ENCODE measurements around the gene N4BP2L2. TPM values are rescaled to one million over a fixed set of nuclear protein-coding genes. Genes with fewer than 3 reads are reported as not detected.

Gene N4BP2L2
- total RNA-seq, 4 donors from 2014 or later: 78.7 to 287 (median 127) TPM

- WGBS, 2 donors (ENCODE audit: low coverage in 1 of 2): 43 to 83% methylated on average over 2 to 4 of the region's 6 CpGs
- H3K4me3 ChIP-seq: no peak overlapping the region
- TF ChIP-seq POLR2A (IDR thresholded peaks at IDR 0.05) (no peak), EP300 (IDR thresholded peaks at IDR 0.05) (no peak)
- no peak overlapping the region for H3K27ac ChIP-seq
- peaks cover 0 to 14% (median 0%) of the 10 kb centered on the region in 3 donors for H3K4me1 ChIP-seq
- ATAC-seq: no peak
- H3K36me3 ChIP-seq: peaks cover 0 to 21% of the 10 kb centered on the region in 2 donors
- H3K9me3 ChIP-seq: no peaks in the 10 kb centered on the region
- no peaks in the 10 kb centered on the region for H3K27me3 ChIP-seq
These were observed 37.5 kb downstream of the N4BP2L2 start for GRCh38 chr13:32501064-32501463.

DNA sequence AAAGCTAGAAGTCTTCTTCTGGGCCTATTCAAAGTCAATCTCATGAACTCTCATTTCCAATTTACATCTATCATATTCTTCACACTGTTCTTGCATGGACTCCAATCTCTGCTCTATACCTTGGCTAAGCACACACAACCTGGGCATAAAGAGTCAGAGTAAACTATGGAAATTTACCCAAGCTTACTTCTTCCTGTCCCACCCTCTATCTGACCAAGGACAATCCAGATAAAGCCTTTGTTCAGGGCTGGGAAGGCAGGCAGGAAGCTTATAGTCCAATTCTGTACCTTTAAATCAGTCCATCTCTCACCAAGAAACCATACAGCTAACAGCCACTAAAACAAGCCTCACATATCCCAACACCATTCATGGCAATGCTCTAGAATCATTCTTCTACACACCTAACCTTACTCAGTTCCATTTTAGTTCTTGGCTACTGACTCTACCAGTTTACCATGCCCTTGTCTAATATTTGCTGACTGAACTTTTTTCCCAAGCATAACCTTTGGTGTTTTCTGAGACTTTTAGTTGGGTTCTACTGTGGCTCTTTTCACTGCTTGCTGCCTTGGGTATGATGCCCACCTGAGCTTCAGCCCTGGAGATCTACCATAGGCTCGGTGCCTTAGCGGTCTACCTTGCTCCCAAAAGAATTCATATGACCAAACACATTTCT lies 38.9 kb downstream of the N4BP2L2 start:
- 94% methylated on average over 2 of the region's 2 CpGs for WGBS, 2 donors (ENCODE audit: low coverage in 1 of 2)
- no peaks in the 10 kb centered on the region for H3K9me3 ChIP-seq
- peaks cover 0 to 8% of the 10 kb centered on the region in 2 donors for H3K36me3 ChIP-seq
- no peak overlapping the region for H3K27ac ChIP-seq
- no peak for ATAC-seq
- H3K27me3 ChIP-seq: no peaks in the 10 kb centered on the region
- TF ChIP-seq POLR2AphosphoS5 (IDR thresholded peaks at IDR 0.05) (no peak), POLR2A (IDR thresholded peaks at IDR 0.05) (no peak), CTCF (IDR thresholded peaks at IDR 0.05) (no peak), EP300 (IDR thresholded peaks at IDR 0.05) (no peak)
- peaks cover 0 to 14% (median 0%) of the 10 kb centered on the region in 3 donors for H3K4me1 ChIP-seq
- H3K4me3 ChIP-seq: no peak overlapping the region

- Histone ChIP-seq H3K9me3 (no peaks in the 10 kb centered on the region), H3K36me3 (peaks cover 0 to 7% of the 10 kb centered on the region in 2 donors), H3K4me3 (no peak overlapping the region), H3K27ac (no peak overlapping the region), H3K4me1 (peaks cover 0 to 14% (median 0%) of the 10 kb centered on the region in 3 donors), H3K27me3 (no peaks in the 10 kb centered on the region)
- TF ChIP-seq POLR2A (IDR thresholded peaks at IDR 0.05): no peak
- TF ChIP-seq CTCF (IDR thresholded peaks at IDR 0.05): no peak
- no peak for TF ChIP-seq POLR2AphosphoS5 (IDR thresholded peaks at IDR 0.05)
- no peak for TF ChIP-seq EP300 (IDR thresholded peaks at IDR 0.05)
- 67 to 75% methylated on average over 1 of the region's 1 CpG for WGBS, 2 donors (ENCODE audit: low coverage in 1 of 2)
- ATAC-seq: no peak
These were observed 41.0 kb downstream of the N4BP2L2 start for GRCh38 chr13:32497589-32497988.

DNA sequence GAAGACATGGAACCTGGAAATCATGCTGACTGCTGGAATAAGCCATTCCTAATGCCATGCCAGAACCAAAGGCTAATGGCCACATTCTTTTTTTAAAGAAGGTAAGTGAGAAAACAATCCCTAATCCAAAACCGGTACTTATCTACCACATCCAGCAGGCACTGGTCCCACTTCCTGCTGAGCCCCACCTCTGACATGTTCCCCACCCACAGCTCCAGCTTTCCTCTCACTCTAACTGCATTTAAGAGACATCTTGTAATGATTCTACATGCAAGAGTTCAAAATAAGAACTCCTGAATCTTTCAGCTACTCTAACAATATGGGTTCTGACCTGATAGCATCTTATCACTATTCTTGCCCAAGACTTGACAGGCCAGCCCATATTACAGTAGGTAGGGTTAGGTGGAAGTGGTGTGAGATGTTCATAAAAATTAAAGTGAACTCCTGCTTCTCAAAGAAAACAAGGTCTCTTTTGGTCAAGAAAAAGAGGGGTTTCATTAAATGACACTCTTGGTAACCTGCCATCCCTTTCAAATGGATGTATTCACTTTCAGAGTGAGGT lies 41.9 kb downstream of the N4BP2L2 start:
- peaks cover 0 to 7% of the 10 kb centered on the region in 2 donors for H3K36me3 ChIP-seq
- 9 to 40% methylated on average over 1 of the region's 1 CpG for WGBS, 2 donors (ENCODE audit: low coverage in 1 of 2)
- no peaks in the 10 kb centered on the region for H3K27me3 ChIP-seq
- peaks cover 0 to 14% (median 0%) of the 10 kb centered on the region in 3 donors for H3K4me1 ChIP-seq
- ATAC-seq: no peak
- H3K4me3 ChIP-seq: no peak overlapping the region
- no peaks in the 10 kb centered on the region for H3K9me3 ChIP-seq
- H3K27ac ChIP-seq: no peak overlapping the region
- TF ChIP-seq CTCF (IDR thresholded peaks at IDR 0.05) (no peak), POLR2A (IDR thresholded peaks at IDR 0.05) (no peak), EP300 (IDR thresholded peaks at IDR 0.05) (no peak), POLR2AphosphoS5 (IDR thresholded peaks at IDR 0.05) (no peak)

- H3K4me3 ChIP-seq: no peak overlapping the region
- 100% methylated on average over 4 of the region's 4 CpGs; no CpG with 5 or more reads in 1 of the 2 donors for WGBS, 2 donors (ENCODE audit: low coverage in 1 of 2)
- H3K9me3 ChIP-seq: no peaks in the 10 kb centered on the region
- no peaks in the 10 kb centered on the region for H3K36me3 ChIP-seq
- no peak for TF ChIP-seq POLR2AphosphoS5 (IDR thresholded peaks at IDR 0.05)
- no peak for TF ChIP-seq CTCF (IDR thresholded peaks at IDR 0.05)
- no peak for TF ChIP-seq POLR2A (IDR thresholded peaks at IDR 0.05)
- no peak for TF ChIP-seq EP300 (IDR thresholded peaks at IDR 0.05)
- H3K4me1 ChIP-seq: peaks cover 0 to 14% (median 0%) of the 10 kb centered on the region in 3 donors
- no peak for ATAC-seq
- H3K27ac ChIP-seq: no peak overlapping the region
- H3K27me3 ChIP-seq: no peaks in the 10 kb centered on the region
These were observed 42.8 kb downstream of the N4BP2L2 start for GRCh38 chr13:32495841-32496240.

All from gastroesophageal sphincter (tissue), 4 donors.